Neutrophil (primary cell): ENCODE data around the gene CNNM3.

ENCODE experiments used
- H3K27ac ChIP-seq: fragments of 200-600 bp; sonication (generic); 2 replicates; pipeline ENCODE4 v1.5.1; 2016; ENCODE audit warnings: mild to moderate bottlenecking, moderate library complexity
- H3K27me3 ChIP-seq: fragments of 200-600 bp; sonication (generic); 2 replicates; pipeline ENCODE4 v1.6.0; 2016; ENCODE audit warnings: mild to moderate bottlenecking
- H3K36me3 ChIP-seq: fragments of 200-600 bp; sonication (generic); 2 replicates; pipeline ENCODE4 v1.5.1; 2017
- H3K4me1 ChIP-seq, 2 experiments: fragments of 200-600 bp in 1 of 2; sonication (generic) in 1 of 2; 1 replicate in 1 of 2; 2 replicates in 1 of 2; pipeline versions ENCODE4 v1.5.1 to v1.6.1; 2013 to 2016; ENCODE audit warnings: low read depth in 1 of 2, low read length in 1 of 2, mild to moderate bottlenecking in 1 of 2, moderate library complexity in 1 of 2; ENCODE audit not compliant: control insufficient read depth in 1 of 2, insufficient read depth in 1 of 2
- H3K4me3 ChIP-seq, 2 experiments: fragments of 200-600 bp in 1 of 2; sonication (generic) in 1 of 2; 1 replicate in 1 of 2; 2 replicates in 1 of 2; pipeline ENCODE4 v1.5.1; 2013 to 2016; ENCODE audit warnings: low read depth in 1 of 2, low read length in 1 of 2, mild to moderate bottlenecking in 1 of 2, moderate library complexity in 1 of 2
- H3K9me3 ChIP-seq: fragments of 200-600 bp; sonication (generic); 2 replicates; pipeline ENCODE4 v1.5.1; 2016
- TF ChIP-seq, protein P1 (sequence below): fragments of 200-600 bp; sonication (generic); IDR thresholded peaks from 2 replicates; pipeline ENCODE4 v1.5.1; 2016; ENCODE audit warnings: antibody characterized with exemption

CNNM3 gene

GRCh38 chr2:96876269-96877041 lies 60.4 kb downstream of the CNNM3 start:
- H3K27ac ChIP-seq: no peak overlapping the region
- TF ChIP-seq, protein P1, sequence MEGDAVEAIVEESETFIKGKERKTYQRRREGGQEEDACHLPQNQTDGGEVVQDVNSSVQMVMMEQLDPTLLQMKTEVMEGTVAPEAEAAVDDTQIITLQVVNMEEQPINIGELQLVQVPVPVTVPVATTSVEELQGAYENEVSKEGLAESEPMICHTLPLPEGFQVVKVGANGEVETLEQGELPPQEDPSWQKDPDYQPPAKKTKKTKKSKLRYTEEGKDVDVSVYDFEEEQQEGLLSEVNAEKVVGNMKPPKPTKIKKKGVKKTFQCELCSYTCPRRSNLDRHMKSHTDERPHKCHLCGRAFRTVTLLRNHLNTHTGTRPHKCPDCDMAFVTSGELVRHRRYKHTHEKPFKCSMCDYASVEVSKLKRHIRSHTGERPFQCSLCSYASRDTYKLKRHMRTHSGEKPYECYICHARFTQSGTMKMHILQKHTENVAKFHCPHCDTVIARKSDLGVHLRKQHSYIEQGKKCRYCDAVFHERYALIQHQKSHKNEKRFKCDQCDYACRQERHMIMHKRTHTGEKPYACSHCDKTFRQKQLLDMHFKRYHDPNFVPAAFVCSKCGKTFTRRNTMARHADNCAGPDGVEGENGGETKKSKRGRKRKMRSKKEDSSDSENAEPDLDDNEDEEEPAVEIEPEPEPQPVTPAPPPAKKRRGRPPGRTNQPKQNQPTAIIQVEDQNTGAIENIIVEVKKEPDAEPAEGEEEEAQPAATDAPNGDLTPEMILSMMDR: no peak
- H3K36me3 ChIP-seq: no peaks in the 10 kb centered on the region
- no peak overlapping the region for H3K4me3 ChIP-seq
- H3K9me3 ChIP-seq: no peaks in the 10 kb centered on the region
- peaks cover 73% of the 10 kb centered on the region for H3K27me3 ChIP-seq
- H3K4me1 ChIP-seq: no peaks in the 10 kb centered on the region

DNA sequence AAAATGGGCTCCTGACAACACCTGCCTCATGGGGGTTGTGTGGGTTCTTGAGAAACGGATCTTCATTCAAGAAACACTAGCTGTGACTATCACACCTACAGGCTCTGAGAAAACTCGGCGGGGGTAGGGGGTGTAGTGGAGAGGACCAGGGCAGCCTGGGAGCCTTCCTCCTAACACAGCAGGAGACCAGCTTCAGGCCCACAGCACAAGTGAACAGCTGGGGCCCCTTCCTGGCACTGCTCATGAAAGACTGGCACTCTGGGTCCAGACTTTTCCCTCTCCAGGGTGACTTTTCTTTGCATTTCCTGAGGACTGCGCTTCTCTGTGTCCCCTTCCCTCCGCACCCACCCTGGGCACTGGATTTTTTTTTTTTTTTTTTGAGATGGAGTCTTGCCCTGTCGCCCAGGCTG lies 61.0 kb downstream of the CNNM3 start:
- H3K4me3 ChIP-seq: no peak overlapping the region
- H3K4me1 ChIP-seq: no peaks in the 10 kb centered on the region
- H3K9me3 ChIP-seq: no peaks in the 10 kb centered on the region
- no peaks in the 10 kb centered on the region for H3K36me3 ChIP-seq
- H3K27me3 ChIP-seq: peaks cover 71% of the 10 kb centered on the region
- H3K27ac ChIP-seq: no peak overlapping the region
- TF ChIP-seq, protein P1: no peak

GRCh38 chr2:96877631-96878092 lies 61.6 kb downstream of the CNNM3 start:
- no peaks in the 10 kb centered on the region for H3K36me3 ChIP-seq
- H3K27ac ChIP-seq: no peak overlapping the region
- no peaks in the 10 kb centered on the region for H3K9me3 ChIP-seq
- no peaks in the 10 kb centered on the region for H3K4me1 ChIP-seq
- no peak overlapping the region for H3K4me3 ChIP-seq
- TF ChIP-seq, protein P1: no peak
- peaks cover 65% of the 10 kb centered on the region for H3K27me3 ChIP-seq

- TF ChIP-seq, protein P1: no peak
- H3K27ac ChIP-seq: no peak overlapping the region
- H3K4me1 ChIP-seq: no peaks in the 10 kb centered on the region
- no peaks in the 10 kb centered on the region for H3K36me3 ChIP-seq
- no peaks in the 10 kb centered on the region for H3K9me3 ChIP-seq
- peaks cover 64% of the 10 kb centered on the region for H3K27me3 ChIP-seq
- H3K4me3 ChIP-seq: no peak overlapping the region
Observed at GRCh38 chr2:96878171-96878570, 62.1 kb downstream of the CNNM3 start.

DNA sequence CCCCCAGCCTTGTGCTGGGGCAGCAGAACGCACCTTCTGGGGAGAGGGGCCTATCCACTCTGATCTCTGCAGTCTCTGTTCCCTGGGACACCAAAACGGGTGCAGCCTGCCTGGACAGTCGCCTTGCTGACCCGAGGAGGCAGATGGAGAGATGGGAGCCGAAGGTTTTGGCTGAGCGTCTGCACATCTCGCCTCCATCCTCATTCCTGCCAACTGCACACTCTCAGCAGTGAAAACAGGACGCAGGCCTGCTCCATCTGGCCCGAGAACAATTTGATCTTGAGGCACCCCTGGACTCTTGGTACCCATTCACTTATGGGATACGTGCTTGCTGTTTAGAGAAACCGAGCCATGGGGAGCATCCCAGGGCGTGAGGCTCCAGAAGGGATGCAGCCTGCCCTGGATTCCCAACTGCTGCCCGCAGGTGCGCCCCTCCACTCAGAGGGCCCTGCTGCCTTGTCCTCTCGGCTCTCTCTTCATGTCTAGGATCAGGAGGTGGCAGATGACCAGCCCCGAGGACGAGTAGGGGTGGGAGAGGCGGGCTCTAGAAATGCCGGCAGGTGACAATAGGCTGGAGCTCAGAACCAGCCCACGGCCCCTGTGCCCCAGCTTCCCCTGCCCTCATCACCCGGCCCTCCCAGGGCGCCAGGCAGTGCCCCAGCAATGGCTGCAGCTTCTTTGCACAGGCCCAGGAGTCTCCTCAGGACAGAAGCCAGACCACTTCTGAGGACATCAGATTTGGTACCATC lies 62.9 kb downstream of the CNNM3 start:
- Histone ChIP-seq H3K27ac (no peak overlapping the region), H3K36me3 (no peaks in the 10 kb centered on the region), H3K4me3 (no peak overlapping the region), H3K4me1 (no peaks in the 10 kb centered on the region), H3K9me3 (no peaks in the 10 kb centered on the region), H3K27me3 (peaks cover 59% of the 10 kb centered on the region)
- TF ChIP-seq, protein P1: no peak
